SHP77 (cell line): ENCODE data around the gene PLCH1.

Experiments used
- DNase-seq, 2 experiments: peaks; one replicate each; lab custom pipeline; 2025; lab: John Stamatoyannopoulos, UW

Gene PLCH1

GRCh38 chr3:155550391-155550790, 194.5 kb downstream of the PLCH1 start:
- DNase-seq, result no peak

GRCh38 chr3:155549087-155549486, 195.8 kb downstream of the PLCH1 start:
- DNase-seq, result no peak

GRCh38 chr3:155548195-155548594, 196.7 kb downstream of the PLCH1 start:
- no peak for DNase-seq

GRCh38 chr3:155535098-155535497, 209.8 kb downstream of the PLCH1 start:
- no peak for DNase-seq

GRCh38 chr3:155528579-155528978, 216.3 kb downstream of the PLCH1 start:
- no peak for DNase-seq

GRCh38 chr3:155525324-155525833, 219.5 kb downstream of the PLCH1 start:
- no peak for DNase-seq

GRCh38 chr3:155520463-155520862, 224.4 kb downstream of the PLCH1 start:
- no peak for DNase-seq

GRCh38 chr3:155519078-155519477, 225.8 kb downstream of the PLCH1 start:
- no peak for DNase-seq

GRCh38 chr3:155517903-155518302, 227.0 kb downstream of the PLCH1 start:
- DNase-seq, result no peak

- DNase-seq, result no peak
These were observed 228.4 kb downstream of the PLCH1 start for GRCh38 chr3:155516439-155516838.

GRCh38 chr3:155512867-155513261, 232.0 kb downstream of the PLCH1 start:
- no peak for DNase-seq

GRCh38 chr3:155512175-155512866, 232.6 kb downstream of the PLCH1 start:
- no peak for DNase-seq

- DNase-seq, result peak; percentile 75 to 81
These were observed 240.2 kb downstream of the PLCH1 start for GRCh38 chr3:155504682-155505081.

- no peak for DNase-seq
These were observed 242.2 kb downstream of the PLCH1 start for GRCh38 chr3:155502630-155503029.

GRCh38 chr3:155500194-155500818, 244.6 kb downstream of the PLCH1 start:
- no peak for DNase-seq

GRCh38 chr3:155497930-155498647, 246.8 kb downstream of the PLCH1 start:
- DNase-seq, result no peak

- no peak for DNase-seq
These were observed 248.7 kb downstream of the PLCH1 start for GRCh38 chr3:155496206-155496605.

GRCh38 chr3:155495387-155495786, 249.5 kb downstream of the PLCH1 start:
- no peak for DNase-seq

- DNase-seq, result no peak
These were observed 250.5 kb downstream of the PLCH1 start for GRCh38 chr3:155494332-155494731.

GRCh38 chr3:155492841-155493240, 252.0 kb downstream of the PLCH1 start:
- DNase-seq, result no peak

GRCh38 chr3:155491696-155492095, 253.2 kb downstream of the PLCH1 start:
- no peak for DNase-seq

- no peak for DNase-seq
These were observed 256.2 kb downstream of the PLCH1 start for GRCh38 chr3:155488671-155489070.

GRCh38 chr3:155485897-155486296, 259.0 kb downstream of the PLCH1 start:
- DNase-seq, result no peak
